Vagina (tissue), 2 donors: ENCODE data around the gene LDB2.

Source experiments
- CTCF ChIP-seq, 3 experiments: fragments of 450-650 bp in 2 of 3; fragments of 200-600 bp in 1 of 3; sonication (generic) in 1 of 3; IDR thresholded peaks; one replicate each; pipeline ENCODE4 v1.5.1; 2017 to 2019; ENCODE audit warnings: antibody characterized with exemption in 3 of 3, mild to moderate bottlenecking in 2 of 3, moderate library complexity in 2 of 3
- POLR2A ChIP-seq, 2 donors: fragments of 450-650 bp; IDR thresholded peaks; one replicate each; pipeline ENCODE4 v1.6.1; 2017; ENCODE audit warnings: antibody characterized with exemption in 2 of 2, mild to moderate bottlenecking in 2 of 2, moderate library complexity in 2 of 2

DNA sequence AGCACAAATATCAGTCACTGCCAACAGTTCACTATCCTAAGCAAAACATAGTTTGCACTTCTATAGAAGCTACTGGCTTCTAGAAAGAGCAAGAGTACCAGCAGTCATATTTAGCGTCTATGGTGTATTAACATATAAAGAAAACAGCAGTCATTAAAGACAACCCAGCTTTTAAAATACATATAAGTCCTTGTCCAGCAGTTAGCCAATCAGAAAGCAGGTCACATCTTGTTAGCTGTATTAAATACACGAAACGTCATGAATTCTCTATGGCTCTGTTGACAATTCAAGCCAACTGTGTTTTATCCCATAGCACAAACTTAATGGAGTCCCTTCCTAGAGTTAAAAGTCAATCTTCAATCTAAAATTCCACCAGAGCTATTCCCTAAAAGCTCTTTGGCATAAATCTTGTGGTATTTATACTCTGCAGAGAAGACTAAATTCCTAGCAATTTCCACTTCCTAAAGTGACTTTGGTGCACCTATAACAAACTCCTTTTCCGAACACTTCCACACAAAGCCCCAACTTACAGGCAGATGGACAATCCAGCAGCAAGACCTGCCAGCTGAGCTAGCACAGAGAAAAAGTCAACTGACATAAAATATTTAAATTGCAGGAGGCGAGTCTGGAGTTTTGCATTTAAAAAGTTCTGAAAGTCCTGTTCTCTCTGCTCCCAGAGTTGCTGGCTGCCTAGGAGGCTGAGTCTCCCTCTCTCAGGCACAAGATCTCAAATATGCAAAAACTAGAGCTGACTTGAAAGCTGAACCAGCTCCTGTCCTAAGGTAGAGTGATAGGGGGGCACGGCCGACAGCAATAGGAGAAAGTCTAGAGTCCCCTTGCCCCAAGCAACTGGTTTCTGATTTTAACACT lies 1.3 kb downstream of the LDB2 start:
- TF ChIP-seq POLR2A (IDR thresholded peaks at IDR 0.05) (no peak), CTCF (IDR thresholded peaks at IDR 0.05) (no peak)
